GM12878 (cell line): Measurements from ENCODE around the gene SLAMF9. TPM values are rescaled to one million over a fixed set of nuclear protein-coding genes. Genes with fewer than 3 reads are reported as not detected.

Experiments
- ATAC-seq: fragments of 200-7000 bp; cut with Tn5 transposase; 3 replicates; pipeline ENCODE4 v1.9.1; 2020; ENCODE audit warnings: mild to moderate bottlenecking, moderate library complexity
- BruUV-seq: library from RNA; stranded (reverse); fragments of 400-500 nt; replicated peaks from 2 replicates; lab custom pipeline; 2021; lab: Mats Ljungman, UMichigan
- CTCF ChIA-PET: fragments of 300-600 bp; sonication (Branson Sonifier 250); formaldehyde crosslinking; extraction: SDS; loops from one replicate; lab custom pipeline; 2021; ENCODE audit warnings: inconsistent platforms; lab: Yijun Ruan, JAX
- POLR2A ChIA-PET: fragments of 350-600 bp; formaldehyde crosslinking; extraction: SDS; loops from one replicate; lab custom pipeline; 2021; ENCODE audit warnings: inconsistent platforms; lab: Charles Lee
- RAD21 ChIA-PET: fragments of 300-600 bp; sonication (Branson Sonifier 250); formaldehyde crosslinking; loops from one replicate; lab custom pipeline; 2023; ENCODE audit warnings: antibody characterized with exemption; ENCODE audit not compliant: unreplicated experiment; lab: Charles Lee
- SMC1A ChIA-PET: fragments of 300-600 bp; sonication (Branson Sonifier 250); formaldehyde crosslinking; loops from one replicate; lab custom pipeline; 2023; ENCODE audit not compliant: unreplicated experiment, uncharacterized antibody; lab: Charles Lee
- DNase-seq: peaks from one replicate; pipeline ENCODE4 v3.0.0-alpha.2; 2011; ENCODE audit warnings: low read depth, low spot score
- FAIRE-seq: peaks from 3 replicates; lab custom pipeline; 2011; peaks lifted over from hg19 to GRCh38; lab: Jason Lieb, UNC
- H2AFZ ChIP-seq: 2 replicates; pipeline ENCODE4 v1.6.0; 2011; ENCODE audit warnings: low read depth, low read length, control low read depth; ENCODE audit not compliant: control insufficient read depth
- H3K27ac ChIP-seq: 2 replicates; pipeline ENCODE4 v1.5.1; 2011; ENCODE audit warnings: control low read depth; ENCODE audit not compliant: control insufficient read depth, insufficient read depth
- H3K27me3 ChIP-seq, 2 experiments: replicated peaks in 1 of 2; 2 replicates each; pipeline versions ENCODE4 v1.6.0 to v1.6.1; 2011; ENCODE audit warnings: low read length in 1 of 2; ENCODE audit not compliant: control insufficient read depth in 2 of 2, insufficient read depth in 2 of 2
- H3K36me3 ChIP-seq, 2 experiments: 2 replicates each; pipeline ENCODE4 v1.5.1; 2011; ENCODE audit warnings: low read length in 1 of 2; ENCODE audit not compliant: control insufficient read depth in 2 of 2, insufficient read depth in 2 of 2
- H3K4me1 ChIP-seq: 2 replicates; pipeline ENCODE4 v1.6.1; 2011; ENCODE audit warnings: mild to moderate bottlenecking, low read length, moderate library complexity, mixed read lengths; ENCODE audit not compliant: control insufficient read depth, insufficient read depth
- H3K4me2 ChIP-seq: 2 replicates; pipeline ENCODE4 v1.6.0; 2011; ENCODE audit warnings: control low read depth; ENCODE audit not compliant: control insufficient read depth, insufficient read depth
- H3K4me3 ChIP-seq: fragments of 200-600 bp; sonication (generic); 2 replicates; pipeline ENCODE4 v1.5.1; 2016
- H3K79me2 ChIP-seq: 2 replicates; pipeline ENCODE4 v1.6.0; 2011; ENCODE audit warnings: low read length; ENCODE audit not compliant: control insufficient read depth, insufficient read depth
- H3K9ac ChIP-seq: 2 replicates; pipeline ENCODE4 v1.8.0; 2011; ENCODE audit warnings: low read length, control low read depth, mixed read lengths; ENCODE audit not compliant: control insufficient read depth, insufficient read depth
- H3K9me3 ChIP-seq: replicated peaks from 3 replicates; pipeline ENCODE4 v1.5.1; 2011; ENCODE audit warnings: mild to moderate bottlenecking, low read length; ENCODE audit not compliant: control insufficient read depth, insufficient read depth
- H4K20me1 ChIP-seq: 2 replicates; pipeline ENCODE4 v1.6.0; 2011; ENCODE audit not compliant: control insufficient read depth, insufficient read depth
- CHD1 ChIP-seq: IDR thresholded peaks from 2 replicates; pipeline ENCODE4 v1.6.1; 2012; ENCODE audit warnings: low read depth, low read length, improper control_type of control experiment
- EGR1 ChIP-seq, 2 experiments: IDR thresholded peaks; 1 replicate in 1 of 2; 2 replicates in 1 of 2; pipeline ENCODE4 v1.6.1; 2011 to 2012; ENCODE audit warnings: low read depth in 2 of 2, low read length in 2 of 2, borderline replicate concordance in 1 of 2, mild to moderate bottlenecking in 1 of 2, moderate library complexity in 1 of 2
- HCFC1 ChIP-seq: fragments of 150-350 bp; IDR thresholded peaks from 2 replicates; pipeline ENCODE4 v1.6.1; 2014; ENCODE audit warnings: low read length
- IRF5 ChIP-seq: fragments of 450-650 bp; IDR thresholded peaks from 2 replicates; pipeline ENCODE4 v1.6.1; 2017; ENCODE audit warnings: borderline replicate concordance
- SRF ChIP-seq, 2 experiments: IDR thresholded peaks; 2 replicates each; pipeline ENCODE4 v1.6.1; 2011; ENCODE audit warnings: low read depth in 2 of 2, low read length in 2 of 2, mild to moderate bottlenecking in 1 of 2, moderate library complexity in 1 of 2
- STAT3 ChIP-seq: IDR thresholded peaks from 2 replicates; pipeline ENCODE4 v1.6.1; 2011; ENCODE audit warnings: low read depth, low read length, improper control_type of control experiment
- SUZ12 ChIP-seq: fragments of 200-600 bp; sonication (generic); IDR thresholded peaks from one replicate; pipeline ENCODE4 v1.6.1; 2018; ENCODE audit warnings: antibody characterized with exemption, mild to moderate bottlenecking; ENCODE audit not compliant: unreplicated experiment
- USF1 ChIP-seq: IDR thresholded peaks from 2 replicates; pipeline ENCODE4 v1.6.1; 2011; ENCODE audit warnings: borderline replicate concordance, low read depth, mild to moderate bottlenecking, moderate library complexity, mixed read lengths, low read length; ENCODE audit not compliant: insufficient read depth; ENCODE audit errors: extremely low read length
- ZBTB33 ChIP-seq: fragments of 450-650 bp; IDR thresholded peaks from 2 replicates; pipeline ENCODE4 v1.6.1; 2017; ENCODE audit warnings: mild to moderate bottlenecking
- ZNF274 ChIP-seq: IDR thresholded peaks from one replicate; pipeline ENCODE4 v1.8.0; 2011; ENCODE audit not compliant: insufficient read length, insufficient read depth
- WGBS: methylation state at CpG from one replicate; pipeline ENCODE4 v1.1.6; 2016; ENCODE audit warnings: low lambda C conversion rate; ENCODE audit not compliant: insufficient replicate concordance, insufficient coverage; ENCODE audit errors: missing lambda C conversion rate; 5-methylcytosine and 5-hydroxymethylcytosine counted together
- in situ Hi-C: fragments of 300-500 bp; cut with MboI; formaldehyde crosslinking; loops from 9 replicates; pipeline ENCODE4 v1.14.3; 2018; ENCODE audit warnings: mixed read lengths
- intact Hi-C: fragments of 100-400 bp; cut with micrococcal nuclease; formaldehyde crosslinking; loops from one replicate; pipeline ENCODE4 v1.14.2; 2022; ENCODE audit not compliant: unreplicated experiment
- polyA plus RNA-seq, 11 experiments: library from polyadenylated mRNA; depleted of rRNA in 4 of 11; unstranded in 6 of 11; stranded (reverse) in 5 of 11; fragments of >200 nt; fragmentation: Nextera tagmentation in 4 of 11; fragmentation: Illumina TruSeq in 1 of 11; extraction: Ambion mirVana in 4 of 11; extraction: Trizol in 1 of 11; gene quantifications; 1 replicate in 1 of 11; 2 replicates in 10 of 11; pipeline versions ENCODE4 v1.2.1 to v1.2.3, GENCODE V29; 2011 to 2016; ENCODE audit warnings: inconsistent platforms in 2 of 11, missing spikeins in 2 of 11, low read depth in 1 of 11
- total RNA-seq, 4 experiments: library from RNA; depleted of rRNA in 3 of 4; stranded (reverse); fragments of >200 nt in 3 of 4; fragmentation: Illumina TruSeq in 1 of 4; extraction: Trizol in 1 of 4; gene quantifications; 2 replicates each; pipeline versions ENCODE4 v1.2.1 to v1.2.3, GENCODE V29; 2013 to 2021

Gene SLAMF9
- total and polyA plus RNA-seq, 10 of the 15 experiments (the other 5 are each of a cell fraction or from before 2014, with no cell fraction given): not detected

- TF ChIP-seq USF1: no peak
- TF ChIP-seq STAT3: no peak
- TF ChIP-seq HCFC1: no peak
These were observed 39.9 kb upstream of the SLAMF9 start (continued) for GRCh38 chr1:159993911-159994310.

GRCh38 chr1:159992161-159992560 is 38.1 kb upstream of the SLAMF9 start:
- POLR2A ChIA-PET: no interaction called here
- FAIRE-seq: no peak
- no peak overlapping the region for H3K27ac ChIP-seq
- TF ChIP-seq CHD1 (no peak), SUZ12 (no peak), EGR1 (IDR thresholded peaks at IDR 0.05; ENCODE audit: borderline replicate concordance in 1 of 2, low read depth in 2 of 2, low read length in 2 of 2) (no peak), IRF5 (no peak), SRF (IDR thresholded peaks at IDR 0.05; ENCODE audit: low read depth in 2 of 2, low read length in 2 of 2) (no peak), ZNF274 (no peak), ZBTB33 (no peak)
- no peak overlapping the region for H3K9ac ChIP-seq
- H4K20me1 ChIP-seq: no peaks in the 10 kb centered on the region
- no peak overlapping the region for H3K4me3 ChIP-seq
- SMC1A ChIA-PET: no interaction called here
- no peaks in the 10 kb centered on the region for H3K4me1 ChIP-seq
- CTCF ChIA-PET: interaction anchor here (0.9 to 1.4 kb wide), 3 partner anchors 9 to 15 kb away, joined by 3 to 9 read pairs (median 5); no protein-coding TSS in a partner anchor
- H3K36me3 ChIP-seq: no peaks in the 10 kb centered on the region
- 0% methylated on average over 1 of the region's 1 CpG for WGBS
- no TSS peak for BruUV-seq
- no peaks in the 10 kb centered on the region; a peak in 2 of 4 replicates for H3K27me3 ChIP-seq
- RAD21 ChIA-PET: no interaction called here
- DNase-seq: no peak
- no peaks in the 10 kb centered on the region for H3K9me3 ChIP-seq
- intact Hi-C loops: no loop called here
- no peaks in the 10 kb centered on the region for H3K79me2 ChIP-seq
- in situ Hi-C loops: no loop called here
- no peak for ATAC-seq
- no peak overlapping the region for H3K4me2 ChIP-seq
- H2AFZ ChIP-seq: no peak overlapping the region
